K562 (cell line): ENCODE results near the gene LIMK1. TPM values are rescaled to one million over a fixed set of nuclear protein-coding genes. Genes with fewer than 3 reads are reported as not detected.
A peak's percentile ranks its signal among the peaks of the same experiment; 100 is the strongest.

Source experiments
- CXXC5 ChIP-seq: fragments of 250-450 bp; sonication (Bioruptor Pico); IDR thresholded peaks from 2 replicates; pipeline ENCODE4 v1.8.0; 2022; ENCODE audit warnings: inconsistent platforms, mild to moderate bottlenecking, moderate library complexity
- DACH1 ChIP-seq: fragments of 450-650 bp; IDR thresholded peaks from 2 replicates; pipeline ENCODE4 v1.6.1; 2018; ENCODE audit not compliant: partially characterized antibody
- GABPA ChIP-seq: fragments of 200-800 bp; sonication (Bioruptor generic); conservative IDR thresholded peaks from 2 replicates; pipeline ENCODE4 v1.6.1; 2016; ENCODE audit warnings: low read depth, missing genetic modification characterization, missing compliant biosample characterization
- L3MBTL2 ChIP-seq: fragments of 450-650 bp; IDR thresholded peaks from 2 replicates; pipeline ENCODE4 v1.6.1; 2016; ENCODE audit warnings: mild to moderate bottlenecking, moderate library complexity
- RBFOX2 ChIP-seq: fragments of 200-400 bp; formaldehyde crosslinking; IDR thresholded peaks from 2 replicates; pipeline ENCODE4 v1.6.1; 2017; ENCODE audit warnings: low read depth, mild to moderate bottlenecking, low read length, moderate library complexity
- RCOR1 ChIP-seq, 2 experiments: IDR thresholded peaks; 2 replicates each; pipeline ENCODE4 v1.6.1; 2012; ENCODE audit warnings: low read depth in 2 of 2, low read length in 2 of 2, borderline replicate concordance in 1 of 2, improper control_type of control experiment in 1 of 2
- SAFB2 ChIP-seq: fragments of 200-400 bp; formaldehyde crosslinking; IDR thresholded peaks from 2 replicates; pipeline ENCODE4 v1.6.1; 2018; ENCODE audit warnings: borderline replicate concordance, low read length, low read depth, moderate library complexity; ENCODE audit not compliant: severe bottlenecking
- SMAD1 ChIP-seq: fragments of 150-350 bp; IDR thresholded peaks from 2 replicates; pipeline ENCODE4 v1.6.1; 2014; ENCODE audit warnings: low read length, low read depth; ENCODE audit not compliant: partially characterized antibody
- TAF1 ChIP-seq: IDR thresholded peaks from 2 replicates; pipeline ENCODE4 v1.6.1; 2011; ENCODE audit warnings: mild to moderate bottlenecking, low read length, moderate library complexity; ENCODE audit not compliant: insufficient read depth, control insufficient read depth, severe bottlenecking; ENCODE audit errors: extremely low read depth
- ZFX ChIP-seq: sonication (generic); formaldehyde crosslinking; IDR thresholded peaks from 2 replicates; pipeline ENCODE4 v1.8.0; 2022; ENCODE audit warnings: mild to moderate bottlenecking, missing genetic modification reagents, moderate library complexity
- ZSCAN32 ChIP-seq: fragments of 450-650 bp; formaldehyde crosslinking; IDR thresholded peaks from 2 replicates; pipeline ENCODE4 v1.4.0; 2020; ENCODE audit warnings: mild to moderate bottlenecking, moderate library complexity
- polyA plus RNA-seq, 8 experiments: library from polyadenylated mRNA; depleted of rRNA in 4 of 8; stranded (reverse) in 5 of 8; unstranded in 3 of 8; fragments of >200 nt; fragmentation: Nextera tagmentation in 2 of 8; fragmentation: Illumina TruSeq in 1 of 8; extraction: Ambion mirVana in 2 of 8; extraction: Trizol in 1 of 8; gene quantifications; 2 replicates each; pipeline versions ENCODE4 v1.2.1 to v1.2.3, GENCODE V29; 2011 to 2014; ENCODE audit warnings: inconsistent platforms in 1 of 8, missing spikeins in 1 of 8
- total RNA-seq, 7 experiments: library from RNA; depleted of rRNA in 6 of 7; stranded (reverse); fragments of >200 nt in 6 of 7; fragmentation: Illumina TruSeq in 2 of 7; extraction: Trizol in 2 of 7; gene quantifications; 2 replicates each; pipeline versions ENCODE4 v1.2.1 to v1.2.3, GENCODE V29; 2011 to 2021; ENCODE audit warnings: low replicate concordance in 1 of 7
- TF ChIP-seq, protein P1 (sequence below): fragments of 250-450 bp; sonication (Bioruptor Pico); IDR thresholded peaks from 2 replicates; pipeline ENCODE4 v1.5.0; 2021; ENCODE audit warnings: mild to moderate bottlenecking, moderate library complexity
- TF ChIP-seq, protein P2 (sequence below): fragments of 200-400 bp; formaldehyde crosslinking; IDR thresholded peaks from 2 replicates; pipeline ENCODE4 v1.6.1; 2017; ENCODE audit warnings: mild to moderate bottlenecking, low read depth, low read length, moderate library complexity
- TF ChIP-seq, protein P3 (sequence below): fragments of 250-450 bp; sonication (Bioruptor Pico); IDR thresholded peaks from 2 replicates; pipeline ENCODE4 v1.9.0; 2021; ENCODE audit warnings: mild to moderate bottlenecking, inconsistent platforms
- TF ChIP-seq, protein P4 (sequence below): fragments of 450-650 bp; IDR thresholded peaks from 2 replicates; pipeline ENCODE4 v1.6.1; 2016

LIMK1 gene
- total and polyA plus RNA-seq, 9 of the 15 experiments (the other 6 are each of a cell fraction or from before 2014, with no cell fraction given) = 0.14 to 30.0 (median 15.9) TPM

DNA sequence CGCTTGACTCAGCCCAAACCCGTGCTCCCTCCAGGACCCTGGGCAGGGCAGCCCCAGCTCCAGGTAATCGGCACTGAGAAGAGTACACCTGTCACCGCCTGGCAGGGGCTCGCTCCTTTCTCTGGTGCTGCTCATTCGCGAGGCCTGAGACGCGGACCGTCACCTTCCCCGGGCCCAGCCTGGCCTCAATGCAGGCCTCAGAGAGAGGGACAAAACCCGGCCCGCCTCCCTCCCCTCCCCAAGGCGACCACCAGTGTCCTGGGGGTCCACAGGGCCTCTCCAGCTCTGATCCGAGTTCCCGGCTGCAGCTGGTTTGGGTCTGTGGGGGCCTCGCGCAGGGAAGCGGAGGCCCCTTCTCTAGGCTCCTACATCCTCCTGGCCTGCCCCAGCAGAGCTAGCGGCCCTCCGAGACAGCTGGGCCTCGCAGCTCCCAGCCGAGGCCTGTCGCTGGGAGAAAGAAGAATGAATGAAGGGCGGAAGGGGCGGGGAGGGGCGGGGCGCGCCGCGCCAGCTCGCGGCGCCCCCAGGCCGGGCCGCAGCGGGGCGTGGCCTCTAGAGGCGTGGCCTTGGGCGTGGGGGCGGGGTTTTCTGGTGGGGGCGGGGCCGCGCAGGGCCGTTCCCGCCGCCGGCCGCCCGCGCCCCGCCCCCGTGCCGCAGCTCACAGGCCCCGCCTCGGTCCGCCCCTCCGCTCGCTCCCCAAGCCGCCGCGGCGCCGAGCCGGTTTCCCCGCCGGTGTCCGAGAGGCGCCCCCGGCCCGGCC, at the start of gene LIMK1 (continued):
- TF ChIP-seq, protein P1, sequence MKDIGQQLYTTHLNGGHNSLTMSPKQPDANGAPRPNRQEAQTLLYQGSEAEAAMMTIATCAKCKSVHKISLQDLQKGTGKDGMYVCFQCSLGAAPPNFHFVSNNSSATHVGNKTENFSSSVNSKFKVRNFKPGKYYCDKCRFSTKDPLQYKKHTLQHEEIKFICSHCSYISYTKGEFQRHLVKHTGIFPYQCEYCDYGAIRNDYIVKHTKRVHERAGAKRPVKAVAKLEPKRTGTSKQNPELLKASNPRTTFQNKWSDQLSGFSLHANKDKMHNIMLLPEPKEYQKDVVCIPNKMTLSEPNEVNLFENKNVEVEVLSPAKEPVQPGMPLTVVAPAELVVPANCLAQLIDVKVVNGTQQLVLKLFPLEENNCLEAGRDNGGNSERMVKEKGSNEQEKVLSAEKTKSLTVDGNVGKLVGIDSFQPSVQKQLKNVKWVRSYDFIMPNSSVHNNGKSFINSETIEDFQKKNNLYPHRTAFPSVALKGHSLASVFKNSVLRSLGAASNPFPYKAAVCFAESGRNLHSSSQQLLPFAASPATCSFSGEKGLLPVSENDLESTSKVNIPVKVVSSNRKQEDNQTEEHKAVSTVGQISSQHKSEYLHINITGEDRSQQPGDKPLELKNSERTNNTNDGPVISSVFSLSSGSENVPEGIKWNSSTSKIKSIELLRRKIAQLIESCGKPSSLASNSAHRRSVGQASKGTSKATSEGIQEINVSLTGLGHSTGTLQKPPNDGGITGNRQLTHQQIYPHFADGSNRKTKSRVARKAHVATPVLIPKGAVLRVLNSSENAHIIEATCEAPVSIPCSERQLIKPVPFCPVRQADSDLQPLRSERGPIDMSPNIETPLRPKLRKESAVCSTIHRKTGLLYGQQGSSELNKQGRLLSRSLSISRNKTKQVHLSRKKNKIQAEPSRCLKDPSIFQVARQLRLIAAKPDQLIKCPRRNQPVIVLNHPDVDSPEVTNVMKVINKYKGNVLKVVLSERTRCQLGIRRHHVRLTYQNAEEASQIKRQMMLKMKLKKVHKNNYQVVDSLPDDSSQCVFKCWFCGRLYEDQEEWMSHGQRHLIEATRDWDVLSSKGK (CRISPR knock-in tag) = no peak
- TF ChIP-seq SMAD1 (no peak), ZFX (peak; percentile 61), SAFB2 (no peak), TAF1 (peak; percentile 83), RCOR1 (IDR thresholded peaks at IDR 0.05; ENCODE audit: borderline replicate concordance in 1 of 2, low read depth in 2 of 2, low read length in 2 of 2) (peak in 1 of 2 experiments; percentile 7; a peak in 1 of 4 replicates), ZSCAN32 (no peak), L3MBTL2 (peak; percentile 82), CXXC5 (peak; percentile 37), GABPA (tag) (peak; percentile 75), DACH1 (peak; percentile 26), RBFOX2 (peak; percentile 72)
- TF ChIP-seq, protein P2, sequence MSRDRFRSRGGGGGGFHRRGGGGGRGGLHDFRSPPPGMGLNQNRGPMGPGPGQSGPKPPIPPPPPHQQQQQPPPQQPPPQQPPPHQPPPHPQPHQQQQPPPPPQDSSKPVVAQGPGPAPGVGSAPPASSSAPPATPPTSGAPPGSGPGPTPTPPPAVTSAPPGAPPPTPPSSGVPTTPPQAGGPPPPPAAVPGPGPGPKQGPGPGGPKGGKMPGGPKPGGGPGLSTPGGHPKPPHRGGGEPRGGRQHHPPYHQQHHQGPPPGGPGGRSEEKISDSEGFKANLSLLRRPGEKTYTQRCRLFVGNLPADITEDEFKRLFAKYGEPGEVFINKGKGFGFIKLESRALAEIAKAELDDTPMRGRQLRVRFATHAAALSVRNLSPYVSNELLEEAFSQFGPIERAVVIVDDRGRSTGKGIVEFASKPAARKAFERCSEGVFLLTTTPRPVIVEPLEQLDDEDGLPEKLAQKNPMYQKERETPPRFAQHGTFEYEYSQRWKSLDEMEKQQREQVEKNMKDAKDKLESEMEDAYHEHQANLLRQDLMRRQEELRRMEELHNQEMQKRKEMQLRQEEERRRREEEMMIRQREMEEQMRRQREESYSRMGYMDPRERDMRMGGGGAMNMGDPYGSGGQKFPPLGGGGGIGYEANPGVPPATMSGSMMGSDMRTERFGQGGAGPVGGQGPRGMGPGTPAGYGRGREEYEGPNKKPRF = no peak
- TF ChIP-seq, protein P3, sequence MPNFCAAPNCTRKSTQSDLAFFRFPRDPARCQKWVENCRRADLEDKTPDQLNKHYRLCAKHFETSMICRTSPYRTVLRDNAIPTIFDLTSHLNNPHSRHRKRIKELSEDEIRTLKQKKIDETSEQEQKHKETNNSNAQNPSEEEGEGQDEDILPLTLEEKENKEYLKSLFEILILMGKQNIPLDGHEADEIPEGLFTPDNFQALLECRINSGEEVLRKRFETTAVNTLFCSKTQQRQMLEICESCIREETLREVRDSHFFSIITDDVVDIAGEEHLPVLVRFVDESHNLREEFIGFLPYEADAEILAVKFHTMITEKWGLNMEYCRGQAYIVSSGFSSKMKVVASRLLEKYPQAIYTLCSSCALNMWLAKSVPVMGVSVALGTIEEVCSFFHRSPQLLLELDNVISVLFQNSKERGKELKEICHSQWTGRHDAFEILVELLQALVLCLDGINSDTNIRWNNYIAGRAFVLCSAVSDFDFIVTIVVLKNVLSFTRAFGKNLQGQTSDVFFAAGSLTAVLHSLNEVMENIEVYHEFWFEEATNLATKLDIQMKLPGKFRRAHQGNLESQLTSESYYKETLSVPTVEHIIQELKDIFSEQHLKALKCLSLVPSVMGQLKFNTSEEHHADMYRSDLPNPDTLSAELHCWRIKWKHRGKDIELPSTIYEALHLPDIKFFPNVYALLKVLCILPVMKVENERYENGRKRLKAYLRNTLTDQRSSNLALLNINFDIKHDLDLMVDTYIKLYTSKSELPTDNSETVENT = 0 out of 2 replicates have a peak, but pooled peaks have one; percentile 32
- TF ChIP-seq, protein P4, sequence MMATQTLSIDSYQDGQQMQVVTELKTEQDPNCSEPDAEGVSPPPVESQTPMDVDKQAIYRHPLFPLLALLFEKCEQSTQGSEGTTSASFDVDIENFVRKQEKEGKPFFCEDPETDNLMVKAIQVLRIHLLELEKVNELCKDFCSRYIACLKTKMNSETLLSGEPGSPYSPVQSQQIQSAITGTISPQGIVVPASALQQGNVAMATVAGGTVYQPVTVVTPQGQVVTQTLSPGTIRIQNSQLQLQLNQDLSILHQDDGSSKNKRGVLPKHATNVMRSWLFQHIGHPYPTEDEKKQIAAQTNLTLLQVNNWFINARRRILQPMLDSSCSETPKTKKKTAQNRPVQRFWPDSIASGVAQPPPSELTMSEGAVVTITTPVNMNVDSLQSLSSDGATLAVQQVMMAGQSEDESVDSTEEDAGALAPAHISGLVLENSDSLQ = peak; percentile 76
